Hematopoietic multipotent progenitor cell treated with erythropoietin and hydrocortisone succinate and interleukin-3 and kit ligand, for 6 days (in vitro differentiated cells): Measurements from ENCODE around the gene UBA1.
"Not testable (repeated sequence)": the region's sequence is repeated elsewhere in the genome, so short reads cannot be mapped to it uniquely, and the experiment has no call there.

Source experiments
- DNase-seq: peaks from one replicate; pipeline ENCODE4 v3.0.0-alpha.2; 2015

UBA1 gene

DNA sequence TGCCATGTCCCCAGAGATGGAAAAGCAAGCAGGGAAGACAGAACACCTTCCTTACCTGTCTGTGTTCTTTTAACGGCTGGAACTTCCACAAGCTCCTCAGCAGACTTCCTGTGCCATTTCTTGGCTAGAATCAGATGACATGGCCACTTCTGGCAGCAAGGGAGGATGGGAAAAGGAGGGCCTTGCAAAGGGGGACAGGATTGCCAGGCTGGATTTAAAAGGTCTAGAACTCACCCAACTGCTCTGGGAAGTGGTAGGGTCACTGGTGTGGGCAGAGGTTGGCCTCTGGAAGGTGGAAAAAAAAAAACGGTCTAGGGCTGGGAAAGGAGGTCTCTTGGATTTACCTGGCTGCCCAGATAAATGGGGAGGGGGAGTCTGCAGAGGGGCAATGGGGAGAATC, 37.5 kb downstream of the UBA1 start:
- DNase-seq: no peak

GRCh38 chrX:47232197-47232802, 38.7 kb downstream of the UBA1 start:
- DNase-seq: no peak

- peak; percentile 80 for DNase-seq
These were observed 39.2 kb downstream of the UBA1 start, which contains the start of gene USP11 for GRCh38 chrX:47232803-47233332. USP11 (plus strand) TSS chrX:47233009; CDS start chrX:47233044, 35 bp downstream.

GRCh38 chrX:47233333-47234113, 39.9 kb downstream of the UBA1 start:
- DNase-seq: peak; percentile 98

DNA sequence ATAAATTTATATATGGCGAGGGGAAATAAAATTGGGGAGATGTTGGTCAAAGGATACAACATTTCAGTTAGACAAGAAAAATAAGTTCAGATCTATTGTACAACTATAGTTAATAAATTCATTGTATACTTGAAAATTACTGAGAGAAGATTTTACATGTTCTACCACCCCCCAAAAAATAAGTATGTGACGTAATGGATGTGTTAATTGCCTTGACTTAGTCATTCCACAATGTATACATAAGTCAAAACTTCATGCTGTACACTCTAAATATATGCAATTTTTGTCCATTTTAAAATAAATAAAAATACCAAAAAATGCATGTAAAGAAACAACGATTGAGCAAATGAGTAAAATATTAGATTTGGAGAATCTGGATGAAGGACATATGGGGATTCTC, 41.0 kb downstream of the UBA1 start:
- DNase-seq: no peak

DNA sequence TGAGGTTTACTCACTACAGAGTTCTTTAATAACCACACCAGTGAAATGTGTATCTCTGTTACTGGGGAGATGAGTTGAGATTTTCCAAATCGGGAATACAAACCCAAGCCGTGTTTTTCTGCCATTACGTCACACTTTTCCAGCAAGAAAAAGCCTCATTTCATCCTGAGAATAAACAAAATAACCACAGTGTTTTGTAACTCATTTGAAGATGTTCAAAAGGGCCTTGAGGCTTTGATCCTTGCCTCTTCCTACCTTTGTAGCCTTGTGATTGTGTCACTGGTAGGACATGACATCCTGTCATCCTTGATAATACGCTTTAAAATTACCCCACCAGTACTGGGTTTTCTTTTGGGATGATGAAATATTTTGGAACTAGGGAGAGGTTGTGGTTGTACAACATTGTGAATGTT, 42.1 kb downstream of the UBA1 start:
- no peak for DNase-seq

DNA sequence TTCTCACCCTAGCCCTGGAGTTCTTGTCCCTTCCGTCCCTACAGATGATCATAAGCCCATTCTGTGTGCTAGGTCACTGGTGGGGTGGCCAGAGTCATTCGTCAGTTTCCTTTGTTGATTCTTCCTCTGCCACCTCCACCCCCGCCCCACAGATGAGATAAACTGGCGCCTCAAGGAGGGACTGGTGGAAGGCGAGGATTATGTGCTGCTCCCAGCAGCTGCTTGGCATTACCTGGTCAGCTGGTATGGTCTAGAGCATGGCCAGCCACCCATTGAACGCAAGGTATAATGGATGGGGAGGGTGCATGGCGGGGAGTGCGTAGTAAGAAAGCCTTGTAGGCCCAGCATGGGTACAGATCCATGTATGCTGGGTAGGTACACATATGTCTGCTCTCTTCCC, 45.6 kb downstream of the UBA1 start:
- no peak for DNase-seq

DNA sequence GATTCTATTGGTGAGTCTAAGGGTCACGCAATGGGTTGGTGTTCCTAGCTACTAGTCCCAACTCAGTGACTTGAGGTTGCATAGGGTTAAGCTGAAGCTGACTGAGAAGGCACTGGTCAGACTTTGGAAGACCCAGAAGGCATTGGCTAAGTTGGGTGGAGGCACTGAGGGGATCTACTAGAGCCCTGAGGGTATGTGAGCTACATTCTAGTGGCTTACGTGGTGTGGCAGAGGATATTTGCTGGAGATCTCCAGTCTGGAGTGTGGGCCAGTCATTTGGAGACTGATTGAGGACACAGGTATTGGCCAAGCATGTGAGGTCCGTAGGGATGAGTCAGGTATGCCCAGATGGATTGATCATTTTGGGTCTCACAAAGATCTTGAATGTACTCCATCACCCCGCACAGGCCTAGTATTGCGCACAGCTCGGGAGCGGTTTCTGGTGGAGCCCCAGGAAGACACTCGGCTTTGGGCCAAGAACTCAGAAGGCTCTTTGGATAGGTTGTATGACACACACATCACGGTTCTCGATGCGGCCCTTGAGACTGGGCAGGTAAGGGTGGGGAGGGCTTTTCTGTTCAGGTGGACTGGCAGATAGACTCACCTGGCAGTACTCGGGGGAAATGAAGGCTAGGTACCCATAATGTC, 46.4 kb downstream of the UBA1 start:
- no peak for DNase-seq

- no peak for DNase-seq
These were observed 47.0 kb downstream of the UBA1 start for GRCh38 chrX:47240619-47241018.

- no peak for DNase-seq
These were observed 47.8 kb downstream of the UBA1 start for GRCh38 chrX:47241201-47242011.

DNA sequence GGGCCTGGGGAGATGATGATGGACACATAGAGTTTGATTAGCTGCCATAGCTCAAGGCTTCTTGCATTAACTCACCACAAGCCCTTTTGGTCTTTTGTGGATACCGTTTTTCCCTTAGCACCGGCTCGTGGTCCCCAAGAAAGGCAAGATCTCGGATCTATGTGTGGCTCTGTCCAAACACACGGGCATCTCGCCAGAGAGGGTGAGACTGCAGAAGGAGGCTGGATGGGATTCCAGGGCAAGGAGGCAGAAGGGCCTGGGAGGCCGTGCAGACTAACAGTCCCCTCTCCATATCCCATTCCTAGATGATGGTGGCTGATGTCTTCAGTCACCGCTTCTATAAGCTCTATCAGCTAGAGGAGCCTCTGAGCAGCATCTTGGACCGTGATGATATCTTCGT, 48.7 kb downstream of the UBA1 start:
- DNase-seq: no peak

DNA sequence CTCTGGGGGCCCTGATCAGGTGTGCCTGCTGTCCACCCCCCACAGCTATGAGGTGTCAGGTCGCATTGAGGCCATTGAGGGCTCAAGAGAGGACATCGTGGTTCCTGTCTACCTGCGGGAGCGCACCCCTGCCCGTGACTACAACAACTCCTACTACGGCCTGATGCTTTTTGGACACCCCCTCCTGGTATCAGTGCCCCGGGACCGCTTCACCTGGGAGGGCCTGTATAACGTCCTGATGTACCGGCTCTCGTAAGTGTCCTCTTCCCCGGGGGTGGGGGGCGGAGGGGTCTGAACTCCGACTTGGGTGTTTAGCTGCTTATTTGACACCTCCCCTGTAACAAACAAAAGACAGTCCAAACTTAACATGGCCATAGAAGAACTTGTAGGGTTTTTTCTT, 49.7 kb downstream of the UBA1 start:
- no peak for DNase-seq

GRCh38 chrX:47244676-47245075, 51.0 kb downstream of the UBA1 start:
- no peak for DNase-seq

- no peak for DNase-seq
These were observed 51.5 kb downstream of the UBA1 start for GRCh38 chrX:47245156-47245555.

- no peak for DNase-seq
These were observed 53.8 kb downstream of the UBA1 start for GRCh38 chrX:47247206-47247998.

GRCh38 chrX:47247999-47248320, 54.3 kb downstream of the UBA1 start:
- no peak for DNase-seq

- DNase-seq: no peak
These were observed 54.9 kb downstream of the UBA1 start for GRCh38 chrX:47248576-47248975.

- DNase-seq: no peak
These were observed 56.4 kb downstream of the UBA1 start for GRCh38 chrX:47250017-47250347.

DNA sequence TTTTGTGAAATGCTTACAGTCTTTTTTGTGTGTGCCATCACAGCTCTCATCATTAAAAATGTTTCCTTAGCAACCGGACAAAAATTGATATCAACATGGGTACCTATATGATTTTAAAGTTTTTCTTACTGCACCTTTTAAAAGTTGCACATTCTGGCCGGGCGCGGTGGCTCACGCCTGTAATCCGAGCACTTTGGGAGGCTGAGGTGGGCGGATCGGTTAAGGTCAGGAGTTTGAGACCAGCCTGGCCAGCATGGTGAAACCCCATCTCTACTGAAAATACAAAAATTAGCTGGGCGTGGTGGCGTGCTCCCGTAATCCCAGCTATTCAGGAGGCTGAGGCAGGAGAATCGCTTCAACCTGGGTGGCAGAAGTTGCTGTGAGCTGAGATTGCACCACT, 64.0 kb downstream of the UBA1 start:
- DNase-seq: not testable (repeated sequence)
